WTC11 (cell line): ENCODE results near the gene CLDN34. TPM values are rescaled to one million over a fixed set of nuclear protein-coding genes. Genes with fewer than 3 reads are reported as not detected.

ENCODE experiments used
- ATAC-seq: fragments of 200-7000 bp; cut with Tn5 transposase; 2 replicates; pipeline ENCODE4 v1.10.0; 2021; ENCODE audit warnings: mild to moderate bottlenecking, moderate library complexity
- CTCF ChIA-PET: fragments of 300-600 bp; sonication (Branson Sonifier 250); formaldehyde crosslinking; loops from one replicate; lab custom pipeline; 2021; ENCODE audit warnings: antibody characterized with exemption; lab: Charles Lee
- POLR2A ChIA-PET: fragments of 350-600 bp; sonication (Branson Sonifier 250); formaldehyde crosslinking; loops from one replicate; lab custom pipeline; 2021; ENCODE audit warnings: antibody characterized with exemption; lab: Charles Lee
- DNase-seq: peaks from one replicate; pipeline ENCODE4 v3.0.0; 2021; ENCODE audit warnings: low spot score
- H3K27ac Mint-ChIP-seq: 2 replicates; pipeline ENCODE4 v1.8.0; 2021; ENCODE audit warnings: mixed read lengths
- H3K27me3 Mint-ChIP-seq: 2 replicates; pipeline ENCODE4 v1.8.0; 2021; ENCODE audit warnings: low read depth, mild to moderate bottlenecking, moderate library complexity, mixed read lengths
- H3K36me3 Mint-ChIP-seq: 2 replicates; pipeline ENCODE4 v1.8.0; 2021; ENCODE audit warnings: mixed read lengths
- H3K4me1 Mint-ChIP-seq: 2 replicates; pipeline ENCODE4 v1.8.0; 2022; ENCODE audit warnings: mixed read lengths
- H3K4me3 Mint-ChIP-seq: 2 replicates; pipeline ENCODE4 v1.8.0; 2021; ENCODE audit warnings: mild to moderate bottlenecking, moderate library complexity, mixed read lengths
- H3K9me3 Mint-ChIP-seq: 2 replicates; pipeline ENCODE4 v1.8.0; 2021; ENCODE audit warnings: mixed read lengths
- CBFB ChIP-seq: sonication (generic); formaldehyde crosslinking; IDR thresholded peaks from 2 replicates; pipeline ENCODE4 v1.8.1; 2022; ENCODE audit warnings: mild to moderate bottlenecking, low read depth, missing genetic modification reagents
- EMX1 ChIP-seq: fragments of 250-450 bp; sonication (Bioruptor Pico); IDR thresholded peaks from 2 replicates; pipeline ENCODE4 v1.8.0; 2021; ENCODE audit warnings: mild to moderate bottlenecking
- ESRRA ChIP-seq: sonication (generic); formaldehyde crosslinking; IDR thresholded peaks from 2 replicates; pipeline ENCODE4 v1.8.1; 2022; ENCODE audit warnings: mild to moderate bottlenecking, missing genetic modification reagents, borderline replicate concordance
- ETV6 ChIP-seq: sonication (generic); formaldehyde crosslinking; IDR thresholded peaks from 2 replicates; pipeline ENCODE4 v1.8.1; 2022; ENCODE audit warnings: mild to moderate bottlenecking, missing genetic modification reagents
- FOXK1 ChIP-seq: sonication (generic); formaldehyde crosslinking; IDR thresholded peaks from 2 replicates; pipeline ENCODE4 v1.8.0; 2022; ENCODE audit warnings: mild to moderate bottlenecking, moderate library complexity, missing genetic modification reagents
- GRHL2 ChIP-seq: fragments of 250-450 bp; sonication (Bioruptor Pico); IDR thresholded peaks from 2 replicates; pipeline ENCODE4 v1.8.0; 2022; ENCODE audit warnings: mild to moderate bottlenecking, moderate library complexity; ENCODE audit not compliant: insufficient replicate concordance, severe bottlenecking
- HMGA2 ChIP-seq: fragments of 250-450 bp; sonication (Bioruptor Pico); IDR thresholded peaks from 2 replicates; pipeline ENCODE4 v1.4.0; 2021; ENCODE audit warnings: mild to moderate bottlenecking, moderate library complexity
- IRF2 ChIP-seq: sonication (generic); formaldehyde crosslinking; IDR thresholded peaks from 2 replicates; pipeline ENCODE4 v1.8.0; 2022; ENCODE audit warnings: low read depth, missing genetic modification reagents, borderline replicate concordance
- JUN ChIP-seq: sonication (generic); formaldehyde crosslinking; IDR thresholded peaks from 2 replicates; pipeline ENCODE4 v1.8.0; 2023; ENCODE audit warnings: mild to moderate bottlenecking, missing genetic modification reagents
- NR1H2 ChIP-seq: sonication (generic); formaldehyde crosslinking; IDR thresholded peaks from 2 replicates; pipeline ENCODE4 v1.9.0; 2021; ENCODE audit warnings: mild to moderate bottlenecking, moderate library complexity, missing genetic modification reagents
- OVOL2 ChIP-seq: fragments of 250-450 bp; sonication (Bioruptor Pico); IDR thresholded peaks from 2 replicates; pipeline ENCODE4 v1.9.0; 2021; ENCODE audit warnings: mild to moderate bottlenecking, borderline replicate concordance
- PRRX2 ChIP-seq: fragments of 250-450 bp; sonication (Bioruptor Pico); IDR thresholded peaks from 2 replicates; pipeline ENCODE4 v1.8.0; 2021; ENCODE audit warnings: mild to moderate bottlenecking
- RORB ChIP-seq: fragments of 250-450 bp; sonication (Bioruptor Pico); IDR thresholded peaks from 2 replicates; pipeline ENCODE4 v1.9.0; 2021; ENCODE audit warnings: mild to moderate bottlenecking
- SMAD4 ChIP-seq: sonication (generic); formaldehyde crosslinking; IDR thresholded peaks from 2 replicates; pipeline ENCODE4 v1.8.0; 2022; ENCODE audit warnings: mild to moderate bottlenecking, missing genetic modification reagents
- SP1 ChIP-seq: sonication (generic); formaldehyde crosslinking; conservative IDR thresholded peaks from 2 replicates; pipeline ENCODE4 v1.8.1; 2022; ENCODE audit warnings: missing genetic modification reagents
- ZNF219 ChIP-seq: sonication (generic); formaldehyde crosslinking; IDR thresholded peaks from 2 replicates; pipeline ENCODE4 v1.8.0; 2023; ENCODE audit warnings: missing genetic modification reagents, mild to moderate bottlenecking, borderline replicate concordance
- ZNF232 ChIP-seq: sonication (generic); formaldehyde crosslinking; IDR thresholded peaks from 2 replicates; pipeline ENCODE4 v1.8.0; 2022; ENCODE audit warnings: mild to moderate bottlenecking, missing genetic modification reagents
- total RNA-seq: library from RNA; stranded (reverse); gene quantifications from 3 replicates; pipeline ENCODE4 v1.2.3, GENCODE V29; 2021
- TF ChIP-seq, protein P1 (sequence below): sonication (generic); formaldehyde crosslinking; IDR thresholded peaks from 2 replicates; pipeline ENCODE4 v1.8.0; 2022; ENCODE audit warnings: mild to moderate bottlenecking, missing genetic modification reagents
- TF ChIP-seq, protein P2 (sequence below): sonication (generic); formaldehyde crosslinking; IDR thresholded peaks from 2 replicates; pipeline ENCODE4 v1.8.1; 2023; ENCODE audit warnings: mild to moderate bottlenecking, missing genetic modification reagents
- TF ChIP-seq, protein P3 (sequence below): sonication (generic); formaldehyde crosslinking; IDR thresholded peaks from 2 replicates; pipeline ENCODE4 v1.8.1; 2023; ENCODE audit warnings: mild to moderate bottlenecking, missing genetic modification reagents, borderline replicate concordance
- TF ChIP-seq, protein P4 (sequence below): sonication (generic); formaldehyde crosslinking; IDR thresholded peaks from 2 replicates; pipeline ENCODE4 v1.8.0; 2022; ENCODE audit warnings: missing genetic modification reagents
- TF ChIP-seq, protein P5 (sequence below): sonication (generic); formaldehyde crosslinking; IDR thresholded peaks from 2 replicates; pipeline ENCODE4 v1.8.0; 2023; ENCODE audit warnings: missing genetic modification reagents
- TF ChIP-seq, protein P6 (sequence below): sonication (generic); formaldehyde crosslinking; IDR thresholded peaks from 2 replicates; pipeline ENCODE4 v1.8.0; 2022; ENCODE audit warnings: mild to moderate bottlenecking, missing genetic modification reagents

Gene CLDN34
- total RNA-seq, 1 experiment from 2014 or later, result 0.52 TPM

DNA sequence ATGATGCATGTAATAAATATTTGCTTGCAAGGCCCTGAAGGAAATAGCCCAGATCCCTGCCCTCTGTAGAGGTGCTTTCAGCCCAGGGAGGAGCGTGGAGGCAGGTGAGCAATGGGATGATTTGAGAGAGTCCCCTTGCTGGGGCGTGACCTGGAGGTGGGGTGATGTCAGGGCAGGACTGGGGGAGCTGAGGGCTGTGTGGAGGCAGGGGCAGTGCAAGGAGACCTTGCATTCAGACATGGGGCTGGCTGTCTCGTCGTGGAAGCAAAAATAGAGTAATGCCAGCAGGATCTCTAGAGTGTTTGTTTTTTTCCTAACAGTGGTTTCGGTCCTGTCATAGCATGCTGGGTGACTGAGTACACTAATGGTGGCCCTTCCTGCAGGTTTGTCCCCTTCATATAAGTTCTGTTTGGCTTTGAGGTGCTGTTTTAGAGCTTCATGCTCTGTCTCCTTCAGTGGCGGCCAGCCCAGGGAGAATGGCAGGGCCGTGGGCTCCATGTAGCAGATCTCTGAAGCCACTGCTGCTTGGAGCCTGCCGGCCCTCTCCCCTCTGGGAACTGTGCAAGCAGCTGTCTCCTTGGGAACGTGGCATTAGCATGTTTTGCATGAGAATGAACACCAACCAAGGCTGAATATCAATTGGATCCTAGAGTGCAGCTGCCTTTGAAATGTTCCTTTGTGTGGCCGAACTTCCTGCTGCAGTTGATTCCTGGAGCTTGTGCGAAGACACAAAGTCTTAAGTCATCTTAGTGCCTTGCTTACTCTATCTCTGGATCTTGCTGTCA lies 39.3 kb upstream of the CLDN34 start:
- Mint-ChIP-seq H3K9me3 (no peaks in the 10 kb centered on the region), H3K4me1 (peaks cover 56% of the 10 kb centered on the region), H3K4me3 (peak overlapping the region; percentile 53), H3K36me3 (no peaks in the 10 kb centered on the region), H3K27me3 (no peaks in the 10 kb centered on the region), H3K27ac (peak overlapping the region; percentile 99)
- ATAC-seq, result peak; percentile 94
- CTCF ChIA-PET, result interaction anchor here (0.7 kb wide), 1 partner anchor 15 kb away, joined by 3 read pairs; no protein-coding TSS in a partner anchor
- TF ChIP-seq FOXK1 (CRISPR knock-in tag) (0 out of 2 replicates have a peak, but pooled peaks have one; percentile 32), SP1 (CRISPR knock-in tag) (peak; percentile 48), CBFB (CRISPR knock-in tag) (no peak)
- TF ChIP-seq, protein P1, sequence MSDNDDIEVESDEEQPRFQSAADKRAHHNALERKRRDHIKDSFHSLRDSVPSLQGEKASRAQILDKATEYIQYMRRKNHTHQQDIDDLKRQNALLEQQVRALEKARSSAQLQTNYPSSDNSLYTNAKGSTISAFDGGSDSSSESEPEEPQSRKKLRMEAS (CRISPR knock-in tag), result peak; percentile 12; the same call in 1 of the 2 replicates
- DNase-seq, result peak; percentile 67
- POLR2A ChIA-PET, result interaction anchor here (0.6 kb wide), 1 partner anchor 46 kb away, joined by 4 read pairs; no protein-coding TSS in a partner anchor

DNA sequence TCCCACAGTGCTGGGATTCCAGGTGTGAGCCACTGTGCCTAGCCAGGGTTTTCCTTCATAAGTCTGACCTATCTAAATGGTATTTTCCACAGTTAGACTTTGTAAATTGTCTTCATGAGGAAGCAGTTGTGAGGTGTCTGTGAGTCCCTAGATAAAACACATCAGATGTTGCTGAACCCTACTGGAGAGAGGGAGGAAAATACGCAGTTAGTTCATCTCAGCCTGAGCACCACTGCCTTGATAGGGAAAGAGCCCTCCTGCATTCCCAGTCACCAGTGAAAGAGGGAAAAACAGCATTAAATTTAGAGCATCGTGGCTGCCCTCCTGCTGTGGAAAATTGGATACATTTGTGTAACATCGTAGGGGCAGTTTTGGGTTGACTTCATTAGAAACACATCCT lies 31.7 kb upstream of the CLDN34 start:
- ATAC-seq, result no peak

More for the DNA sequence above, 31.7 kb upstream of the CLDN34 start:
- no peak overlapping the region for H3K27ac Mint-ChIP-seq
- TF ChIP-seq EMX1 (CRISPR knock-in tag) (no peak), IRF2 (CRISPR knock-in tag) (no peak), OVOL2 (CRISPR knock-in tag) (no peak), GRHL2 (CRISPR knock-in tag) (no peak), SMAD4 (no peak), HMGA2 (CRISPR knock-in tag) (no peak), ETV6 (CRISPR knock-in tag) (no peak), NR1H2 (CRISPR knock-in tag) (no peak), ESRRA (no peak), RORB (CRISPR knock-in tag) (no peak), PRRX2 (CRISPR knock-in tag) (no peak), ZNF232 (CRISPR knock-in tag) (no peak), ZNF219 (CRISPR knock-in tag) (no peak), JUN (CRISPR knock-in tag) (no peak)
- TF ChIP-seq, protein P2, sequence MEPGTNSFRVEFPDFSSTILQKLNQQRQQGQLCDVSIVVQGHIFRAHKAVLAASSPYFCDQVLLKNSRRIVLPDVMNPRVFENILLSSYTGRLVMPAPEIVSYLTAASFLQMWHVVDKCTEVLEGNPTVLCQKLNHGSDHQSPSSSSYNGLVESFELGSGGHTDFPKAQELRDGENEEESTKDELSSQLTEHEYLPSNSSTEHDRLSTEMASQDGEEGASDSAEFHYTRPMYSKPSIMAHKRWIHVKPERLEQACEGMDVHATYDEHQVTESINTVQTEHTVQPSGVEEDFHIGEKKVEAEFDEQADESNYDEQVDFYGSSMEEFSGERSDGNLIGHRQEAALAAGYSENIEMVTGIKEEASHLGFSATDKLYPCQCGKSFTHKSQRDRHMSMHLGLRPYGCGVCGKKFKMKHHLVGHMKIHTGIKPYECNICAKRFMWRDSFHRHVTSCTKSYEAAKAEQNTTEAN, result no peak
- TF ChIP-seq, protein P3, sequence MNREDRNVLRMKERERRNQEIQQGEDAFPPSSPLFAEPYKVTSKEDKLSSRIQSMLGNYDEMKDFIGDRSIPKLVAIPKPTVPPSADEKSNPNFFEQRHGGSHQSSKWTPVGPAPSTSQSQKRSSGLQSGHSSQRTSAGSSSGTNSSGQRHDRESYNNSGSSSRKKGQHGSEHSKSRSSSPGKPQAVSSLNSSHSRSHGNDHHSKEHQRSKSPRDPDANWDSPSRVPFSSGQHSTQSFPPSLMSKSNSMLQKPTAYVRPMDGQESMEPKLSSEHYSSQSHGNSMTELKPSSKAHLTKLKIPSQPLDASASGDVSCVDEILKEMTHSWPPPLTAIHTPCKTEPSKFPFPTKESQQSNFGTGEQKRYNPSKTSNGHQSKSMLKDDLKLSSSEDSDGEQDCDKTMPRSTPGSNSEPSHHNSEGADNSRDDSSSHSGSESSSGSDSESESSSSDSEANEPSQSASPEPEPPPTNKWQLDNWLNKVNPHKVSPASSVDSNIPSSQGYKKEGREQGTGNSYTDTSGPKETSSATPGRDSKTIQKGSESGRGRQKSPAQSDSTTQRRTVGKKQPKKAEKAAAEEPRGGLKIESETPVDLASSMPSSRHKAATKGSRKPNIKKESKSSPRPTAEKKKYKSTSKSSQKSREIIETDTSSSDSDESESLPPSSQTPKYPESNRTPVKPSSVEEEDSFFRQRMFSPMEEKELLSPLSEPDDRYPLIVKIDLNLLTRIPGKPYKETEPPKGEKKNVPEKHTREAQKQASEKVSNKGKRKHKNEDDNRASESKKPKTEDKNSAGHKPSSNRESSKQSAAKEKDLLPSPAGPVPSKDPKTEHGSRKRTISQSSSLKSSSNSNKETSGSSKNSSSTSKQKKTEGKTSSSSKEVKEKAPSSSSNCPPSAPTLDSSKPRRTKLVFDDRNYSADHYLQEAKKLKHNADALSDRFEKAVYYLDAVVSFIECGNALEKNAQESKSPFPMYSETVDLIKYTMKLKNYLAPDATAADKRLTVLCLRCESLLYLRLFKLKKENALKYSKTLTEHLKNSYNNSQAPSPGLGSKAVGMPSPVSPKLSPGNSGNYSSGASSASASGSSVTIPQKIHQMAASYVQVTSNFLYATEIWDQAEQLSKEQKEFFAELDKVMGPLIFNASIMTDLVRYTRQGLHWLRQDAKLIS (CRISPR knock-in tag), result no peak
- TF ChIP-seq, protein P4, sequence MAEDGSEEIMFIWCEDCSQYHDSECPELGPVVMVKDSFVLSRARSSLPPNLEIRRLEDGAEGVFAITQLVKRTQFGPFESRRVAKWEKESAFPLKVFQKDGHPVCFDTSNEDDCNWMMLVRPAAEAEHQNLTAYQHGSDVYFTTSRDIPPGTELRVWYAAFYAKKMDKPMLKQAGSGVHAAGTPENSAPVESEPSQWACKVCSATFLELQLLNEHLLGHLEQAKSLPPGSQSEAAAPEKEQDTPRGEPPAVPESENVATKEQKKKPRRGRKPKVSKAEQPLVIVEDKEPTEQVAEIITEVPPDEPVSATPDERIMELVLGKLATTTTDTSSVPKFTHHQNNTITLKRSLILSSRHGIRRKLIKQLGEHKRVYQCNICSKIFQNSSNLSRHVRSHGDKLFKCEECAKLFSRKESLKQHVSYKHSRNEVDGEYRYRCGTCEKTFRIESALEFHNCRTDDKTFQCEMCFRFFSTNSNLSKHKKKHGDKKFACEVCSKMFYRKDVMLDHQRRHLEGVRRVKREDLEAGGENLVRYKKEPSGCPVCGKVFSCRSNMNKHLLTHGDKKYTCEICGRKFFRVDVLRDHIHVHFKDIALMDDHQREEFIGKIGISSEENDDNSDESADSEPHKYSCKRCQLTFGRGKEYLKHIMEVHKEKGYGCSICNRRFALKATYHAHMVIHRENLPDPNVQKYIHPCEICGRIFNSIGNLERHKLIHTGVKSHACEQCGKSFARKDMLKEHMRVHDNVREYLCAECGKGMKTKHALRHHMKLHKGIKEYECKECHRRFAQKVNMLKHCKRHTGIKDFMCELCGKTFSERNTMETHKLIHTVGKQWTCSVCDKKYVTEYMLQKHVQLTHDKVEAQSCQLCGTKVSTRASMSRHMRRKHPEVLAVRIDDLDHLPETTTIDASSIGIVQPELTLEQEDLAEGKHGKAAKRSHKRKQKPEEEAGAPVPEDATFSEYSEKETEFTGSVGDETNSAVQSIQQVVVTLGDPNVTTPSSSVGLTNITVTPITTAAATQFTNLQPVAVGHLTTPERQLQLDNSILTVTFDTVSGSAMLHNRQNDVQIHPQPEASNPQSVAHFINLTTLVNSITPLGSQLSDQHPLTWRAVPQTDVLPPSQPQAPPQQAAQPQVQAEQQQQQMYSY (CRISPR knock-in tag), result no peak
- TF ChIP-seq, protein P5, sequence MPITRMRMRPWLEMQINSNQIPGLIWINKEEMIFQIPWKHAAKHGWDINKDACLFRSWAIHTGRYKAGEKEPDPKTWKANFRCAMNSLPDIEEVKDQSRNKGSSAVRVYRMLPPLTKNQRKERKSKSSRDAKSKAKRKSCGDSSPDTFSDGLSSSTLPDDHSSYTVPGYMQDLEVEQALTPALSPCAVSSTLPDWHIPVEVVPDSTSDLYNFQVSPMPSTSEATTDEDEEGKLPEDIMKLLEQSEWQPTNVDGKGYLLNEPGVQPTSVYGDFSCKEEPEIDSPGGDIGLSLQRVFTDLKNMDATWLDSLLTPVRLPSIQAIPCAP (CRISPR knock-in tag), result no peak
- TF ChIP-seq, protein P6, sequence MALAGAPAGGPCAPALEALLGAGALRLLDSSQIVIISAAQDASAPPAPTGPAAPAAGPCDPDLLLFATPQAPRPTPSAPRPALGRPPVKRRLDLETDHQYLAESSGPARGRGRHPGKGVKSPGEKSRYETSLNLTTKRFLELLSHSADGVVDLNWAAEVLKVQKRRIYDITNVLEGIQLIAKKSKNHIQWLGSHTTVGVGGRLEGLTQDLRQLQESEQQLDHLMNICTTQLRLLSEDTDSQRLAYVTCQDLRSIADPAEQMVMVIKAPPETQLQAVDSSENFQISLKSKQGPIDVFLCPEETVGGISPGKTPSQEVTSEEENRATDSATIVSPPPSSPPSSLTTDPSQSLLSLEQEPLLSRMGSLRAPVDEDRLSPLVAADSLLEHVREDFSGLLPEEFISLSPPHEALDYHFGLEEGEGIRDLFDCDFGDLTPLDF (CRISPR knock-in tag), result no peak
- peaks cover 15% of the 10 kb centered on the region for H3K4me1 Mint-ChIP-seq
- H3K36me3 Mint-ChIP-seq, result peaks cover 5% of the 10 kb centered on the region
- H3K27me3 Mint-ChIP-seq, result no peaks in the 10 kb centered on the region
- H3K4me3 Mint-ChIP-seq, result no peak overlapping the region
- CTCF ChIA-PET, result no interaction called here
- H3K9me3 Mint-ChIP-seq, result no peaks in the 10 kb centered on the region
- POLR2A ChIA-PET, result no interaction called here
- no peak for DNase-seq
